Activated T-cell treated with anti-CD3 and anti-CD28 coated beads for 48 hours (primary cell): ENCODE results near the gene ARHGAP27.
A peak's percentile ranks its signal among the peaks of the same experiment; 100 is the strongest.
"Not testable (repeated sequence)": the region's sequence is repeated elsewhere in the genome, so short reads cannot be mapped to it uniquely, and the experiment has no call there.

Experiments used
- DNase-seq: peaks from one replicate; pipeline ENCODE4 v3.0.0-alpha.2; 2020; ENCODE audit warnings: low read depth

The ARHGAP27 gene

DNA sequence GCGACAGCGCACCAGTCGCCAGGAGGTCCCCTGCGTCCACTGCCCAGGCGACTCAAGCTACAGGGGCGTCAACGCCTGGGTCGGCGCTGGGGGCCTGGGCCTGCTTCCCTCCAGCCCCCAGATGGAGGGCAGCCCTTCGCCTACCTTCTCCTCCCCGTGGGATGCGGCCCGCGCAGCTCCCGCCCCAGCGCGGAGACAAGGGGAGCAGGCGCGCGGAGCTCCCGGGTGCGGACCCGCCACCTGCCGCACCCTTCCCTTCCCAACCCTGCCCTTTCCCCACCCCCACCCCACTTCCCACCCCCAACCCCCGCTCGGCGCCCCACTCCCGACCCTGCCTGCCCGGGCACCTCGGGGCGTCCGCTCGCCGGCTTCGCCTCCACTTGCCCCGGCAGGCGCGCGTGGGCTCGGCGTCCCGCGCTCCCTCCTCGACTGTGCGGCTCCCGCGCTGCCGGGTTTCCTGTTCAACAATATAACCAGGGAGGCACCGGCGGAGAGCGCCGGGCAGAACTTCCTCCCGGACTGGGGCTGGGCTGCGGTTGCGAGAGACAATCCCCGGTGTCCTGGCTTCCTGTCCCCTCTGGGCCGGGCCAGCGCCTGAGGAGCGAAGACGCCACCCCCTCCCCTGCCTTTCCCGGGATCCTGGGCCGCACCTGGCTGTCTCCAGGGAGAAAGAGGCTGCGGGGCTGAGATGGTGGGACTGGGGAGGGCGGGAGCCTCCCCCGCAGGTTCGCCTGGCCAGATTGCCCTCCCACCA lies at the start of gene ARHGAP27:
TSS of gene ARHGAP27 (minus strand) at position 466 of the 754 bp plus-strand sequence. CDS start 2,591 bp downstream, outside the sequence.
- no peak for DNase-seq

GRCh38 chr17:45482317-45482716 lies 49.6 kb upstream of the ARHGAP27 start:
- DNase-seq: not testable (repeated sequence)

GRCh38 chr17:45475436-45475835 lies 42.8 kb upstream of the ARHGAP27 start:
- DNase-seq: not testable (repeated sequence)

DNA sequence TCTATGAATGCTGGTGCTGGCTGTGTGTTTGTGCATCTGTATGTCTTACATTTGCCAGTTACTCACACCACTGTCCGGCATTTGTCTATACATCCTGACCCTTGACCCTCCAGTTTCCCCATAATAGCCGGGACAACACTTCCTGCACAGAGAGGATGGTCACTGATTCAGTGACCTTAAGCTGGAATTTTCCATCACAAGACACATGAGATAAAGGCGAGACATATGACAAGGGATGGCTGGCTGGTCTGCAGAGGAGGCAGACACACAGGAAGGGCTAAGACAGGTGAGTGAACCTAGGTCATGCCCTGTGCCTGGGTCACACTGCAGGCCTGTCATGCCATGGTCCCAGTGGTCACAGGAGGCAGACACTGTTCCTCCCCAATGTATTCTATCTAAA lies 39.6 kb upstream of the ARHGAP27 start:
- DNase-seq: not testable (repeated sequence)

DNA sequence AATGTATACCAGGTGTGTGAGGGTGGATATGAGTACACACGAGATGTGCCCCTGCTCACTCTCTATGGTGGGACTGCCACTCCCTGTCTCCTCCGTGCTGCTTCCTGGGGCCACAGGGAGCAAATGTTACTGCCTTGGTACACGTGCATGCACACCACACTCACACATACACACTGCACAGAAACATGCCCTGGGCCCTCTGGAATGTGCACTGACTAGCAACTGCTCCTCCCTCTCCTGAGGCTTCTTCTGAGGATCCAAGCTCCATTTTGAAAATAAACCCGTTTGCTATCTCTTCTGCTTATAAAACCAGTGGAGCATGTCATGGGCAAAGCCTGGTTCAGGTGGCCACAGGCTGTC lies 36.5 kb upstream of the ARHGAP27 start:
- DNase-seq: not testable (repeated sequence)

- not testable (repeated sequence) for DNase-seq
These were observed 35.9 kb upstream of the ARHGAP27 start for GRCh38 chr17:45468293-45469203.

DNA sequence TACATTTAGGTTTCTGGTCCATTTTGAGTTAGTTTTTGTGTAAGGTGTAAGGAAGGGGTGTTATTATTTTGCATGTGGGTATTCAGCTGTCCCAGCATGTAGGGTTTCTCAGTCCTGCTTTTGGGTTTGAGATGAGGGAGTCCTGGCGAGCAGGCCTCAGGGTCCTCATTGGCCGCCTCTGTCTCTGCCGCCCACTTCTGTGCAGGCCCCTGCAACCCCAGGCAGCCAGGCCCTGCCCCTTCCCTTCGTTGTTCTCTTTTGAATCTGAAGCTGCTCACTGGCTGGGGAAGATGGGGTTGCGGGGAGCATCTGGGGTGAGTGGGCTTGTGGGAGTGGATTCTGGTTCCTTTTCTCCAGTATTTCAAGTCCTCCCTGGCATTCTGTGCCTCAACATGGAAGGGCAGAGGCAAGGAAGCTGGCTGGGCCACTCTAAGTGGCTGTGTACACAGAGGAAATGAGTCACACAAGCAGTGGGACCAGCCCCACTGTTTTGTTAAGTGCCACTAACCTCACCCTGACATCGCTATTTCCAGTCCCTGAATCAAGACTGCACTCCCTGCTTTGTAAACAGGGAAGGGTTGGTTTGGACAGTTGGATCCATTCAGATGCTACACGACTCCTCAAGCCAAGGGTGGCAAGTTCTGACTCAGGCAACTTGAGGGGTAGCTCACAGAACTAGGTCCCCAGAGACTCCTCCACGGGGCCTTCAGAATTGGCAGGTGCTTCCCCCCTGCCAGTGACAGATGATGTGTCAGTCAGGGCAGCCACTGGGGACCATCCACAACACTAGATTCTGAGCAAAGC lies 29.1 kb upstream of the ARHGAP27 start:
- peak; percentile 31 for DNase-seq

DNA sequence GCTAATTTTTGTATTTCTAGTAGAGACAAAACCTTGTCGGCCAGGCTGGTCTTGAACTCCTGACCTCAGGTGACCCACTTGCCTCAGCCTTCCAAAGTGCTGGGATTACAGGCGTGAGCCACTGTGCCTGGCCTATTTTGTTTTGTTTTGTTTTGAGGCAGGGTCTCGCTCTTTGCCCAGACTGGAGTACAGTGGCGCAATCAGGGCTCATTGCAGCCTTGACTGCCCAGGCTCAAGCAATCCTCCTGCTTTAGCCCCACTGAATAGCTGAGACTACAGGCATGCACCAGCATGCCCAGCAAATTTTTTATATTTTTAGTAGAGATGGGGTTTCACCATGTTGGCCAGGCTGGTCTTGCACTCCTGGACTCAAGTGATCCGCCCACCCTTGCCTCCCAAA lies 27.8 kb upstream of the ARHGAP27 start:
- DNase-seq: not testable (repeated sequence)

GRCh38 chr17:45454341-45454740 lies 21.7 kb upstream of the ARHGAP27 start:
- not testable (repeated sequence) for DNase-seq

GRCh38 chr17:45453731-45454130 lies 21.1 kb upstream of the ARHGAP27 start:
- not testable (repeated sequence) for DNase-seq

DNA sequence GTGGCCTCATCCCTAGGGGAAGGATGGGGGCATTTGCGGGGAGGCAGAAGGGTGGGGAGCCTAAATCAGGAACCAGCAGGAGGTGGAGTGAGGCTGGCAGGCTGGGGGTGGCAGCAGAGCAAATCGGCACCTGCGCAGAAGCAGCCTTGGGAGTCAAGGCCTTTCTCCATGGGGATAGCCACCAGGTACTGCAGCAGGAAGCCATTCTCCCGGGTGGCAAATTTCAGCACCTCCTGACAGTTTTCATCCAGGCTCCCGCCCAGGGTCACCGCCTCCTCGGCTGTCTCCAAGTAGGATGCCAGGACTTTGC lies 20.5 kb upstream of the ARHGAP27 start:
- DNase-seq: not testable (repeated sequence)

- DNase-seq: not testable (repeated sequence)
These were observed 19.9 kb upstream of the ARHGAP27 start for GRCh38 chr17:45452329-45453224.

DNA sequence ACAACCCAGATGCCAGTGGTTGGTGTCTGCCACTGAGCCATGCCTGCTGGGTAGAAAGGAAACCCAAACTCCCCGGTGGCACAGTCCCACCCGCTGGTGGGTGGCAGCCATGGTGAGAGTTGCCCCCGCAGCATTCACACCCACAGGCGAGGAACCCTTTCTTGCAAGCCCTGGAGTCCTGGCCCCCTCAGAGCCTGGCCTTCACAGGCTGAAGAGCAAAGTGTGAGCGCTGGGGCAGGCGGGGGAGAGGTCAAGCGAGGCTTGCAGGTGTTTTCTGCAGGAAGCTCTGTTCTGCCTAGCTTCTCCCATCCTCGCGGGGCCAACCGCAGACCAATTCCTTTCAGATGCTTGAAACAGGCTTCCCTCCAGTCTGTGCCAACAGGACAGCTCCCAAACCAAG lies 19.0 kb upstream of the ARHGAP27 start:
- not testable (repeated sequence) for DNase-seq

DNA sequence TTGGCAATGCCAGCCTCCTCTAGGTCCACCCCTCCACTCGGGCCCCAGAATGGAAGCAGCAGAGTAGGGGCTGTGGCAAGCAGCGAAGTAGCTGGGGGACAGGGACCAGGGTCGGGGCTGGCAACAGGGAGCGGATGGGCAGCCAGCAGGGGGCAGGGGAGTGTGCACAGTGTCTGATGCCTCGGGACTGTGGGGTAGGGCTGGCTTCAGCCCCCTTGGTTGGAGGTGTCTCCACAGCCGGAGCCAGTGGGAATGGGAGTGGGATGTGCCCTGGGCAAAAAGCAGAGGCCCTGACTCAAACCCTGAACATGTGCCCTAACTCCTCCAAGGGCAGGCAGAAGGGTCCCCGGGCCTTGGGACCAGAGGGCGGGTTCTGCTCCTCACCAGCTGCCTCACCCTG lies 18.5 kb upstream of the ARHGAP27 start:
- no peak for DNase-seq

DNA sequence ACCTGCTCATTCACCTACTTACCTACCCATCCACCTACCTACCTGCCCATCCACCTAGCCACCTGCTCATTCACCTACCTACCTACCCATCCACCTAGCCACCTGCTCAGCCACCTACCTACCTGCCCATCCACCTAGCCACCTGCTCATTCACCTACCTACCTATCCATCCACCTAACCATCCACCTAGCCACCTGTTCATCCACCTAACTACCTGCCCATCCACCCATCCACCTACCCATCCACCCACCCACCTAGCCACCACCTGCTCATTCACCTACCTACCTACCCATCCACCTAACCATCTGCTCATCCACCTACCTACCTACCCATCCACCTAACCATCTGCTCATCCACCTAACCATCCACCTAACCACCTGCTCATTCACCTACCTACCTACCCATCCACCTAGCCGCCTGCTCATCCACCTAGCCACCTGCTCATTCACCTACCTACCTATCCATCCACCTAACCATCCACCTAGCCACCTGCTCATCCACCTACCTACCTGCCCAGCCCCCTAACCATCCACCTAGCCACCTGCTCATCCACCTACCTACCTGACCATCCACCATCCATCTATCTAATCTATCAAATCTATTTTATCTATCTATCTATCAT lies 17.1 kb upstream of the ARHGAP27 start:
- not testable (repeated sequence) for DNase-seq

GRCh38 chr17:45449260-45449659 lies 16.6 kb upstream of the ARHGAP27 start:
- DNase-seq: not testable (repeated sequence)

GRCh38 chr17:45448483-45448882 lies 15.8 kb upstream of the ARHGAP27 start:
- DNase-seq: not testable (repeated sequence)

DNA sequence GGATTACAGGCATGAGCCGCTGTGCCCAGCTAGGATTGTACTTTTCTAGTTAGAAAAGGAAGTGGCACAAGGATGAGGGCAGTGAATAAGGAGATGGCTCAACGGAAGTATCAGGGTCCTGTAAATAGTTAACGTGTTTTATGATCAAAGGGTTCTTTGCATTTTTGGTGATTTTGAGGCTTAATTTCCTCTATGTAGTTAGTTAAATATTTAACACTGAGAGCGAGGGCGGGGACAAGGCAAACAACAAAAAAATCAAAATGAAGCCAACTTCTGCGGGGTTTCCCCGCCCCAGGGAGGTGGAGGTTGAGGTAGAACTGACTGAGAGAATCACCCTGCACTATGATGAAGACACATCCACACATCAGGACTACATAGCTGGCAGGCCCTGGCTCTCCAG lies 15.4 kb upstream of the ARHGAP27 start:
- DNase-seq: not testable (repeated sequence)

DNA sequence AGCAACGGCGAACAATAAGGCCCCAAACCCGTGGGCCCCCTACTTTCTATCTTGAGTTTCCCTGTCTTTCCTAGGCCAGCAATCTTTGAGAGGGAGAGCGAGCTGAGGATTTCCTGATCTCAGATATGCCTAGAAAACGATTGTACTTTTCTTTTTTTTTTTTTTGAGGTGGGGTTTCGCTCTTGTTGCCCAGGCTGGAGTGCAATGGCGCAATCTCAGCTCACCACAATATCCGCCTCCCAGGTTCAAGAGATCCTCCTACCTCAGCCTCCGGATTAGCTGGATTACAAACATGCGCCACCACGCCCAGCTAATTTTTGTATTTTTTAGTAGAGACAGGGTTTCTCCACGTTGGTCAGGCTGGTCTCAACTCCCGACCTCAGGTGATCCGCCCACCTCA lies 15.0 kb upstream of the ARHGAP27 start:
- DNase-seq: not testable (repeated sequence)

GRCh38 chr17:45446872-45447625 lies 14.4 kb upstream of the ARHGAP27 start:
- not testable (repeated sequence) for DNase-seq
